GM12878 (cell line): ENCODE measurements around the gene HOXD9. TPM values are rescaled to one million over a fixed set of nuclear protein-coding genes. Genes with fewer than 3 reads are reported as not detected.

Source experiments
- CREB1 ChIP-seq: IDR thresholded peaks from 2 replicates; pipeline ENCODE4 v1.6.1; 2012; ENCODE audit warnings: low read depth, mild to moderate bottlenecking, inconsistent platforms
- EZH2 ChIP-seq: IDR thresholded peaks from 2 replicates; pipeline ENCODE4 v1.6.1; 2012; ENCODE audit warnings: low read depth, mild to moderate bottlenecking, control low read depth, inconsistent platforms, low read length, borderline replicate concordance; ENCODE audit not compliant: control insufficient read depth
- IKZF2 ChIP-seq, 2 experiments: fragments of 450-650 bp; IDR thresholded peaks; 2 replicates each; pipeline ENCODE4 v1.6.1; 2017; ENCODE audit warnings: mild to moderate bottlenecking in 2 of 2, moderate library complexity in 2 of 2
- MTA2 ChIP-seq: fragments of 450-650 bp; IDR thresholded peaks from 2 replicates; pipeline ENCODE4 v1.6.1; 2016; ENCODE audit warnings: low read depth, mild to moderate bottlenecking, moderate library complexity
- MTA3 ChIP-seq: IDR thresholded peaks from 2 replicates; pipeline ENCODE4 v1.6.1; 2012; ENCODE audit warnings: low read length, inconsistent platforms, borderline replicate concordance
- POLR2AphosphoS2 ChIP-seq: IDR thresholded peaks from 2 replicates; pipeline ENCODE4 v1.6.1; 2011; ENCODE audit warnings: low read depth, mild to moderate bottlenecking, low read length, improper control_type of control experiment, moderate library complexity
- YY1 ChIP-seq: IDR thresholded peaks from 2 replicates; pipeline ENCODE4 v1.6.1; 2011; ENCODE audit warnings: low read depth, mild to moderate bottlenecking, low read length
- polyA plus RNA-seq, 11 experiments: library from polyadenylated mRNA; depleted of rRNA in 4 of 11; unstranded in 6 of 11; stranded (reverse) in 5 of 11; fragments of >200 nt; fragmentation: Nextera tagmentation in 4 of 11; fragmentation: Illumina TruSeq in 1 of 11; extraction: Ambion mirVana in 4 of 11; extraction: Trizol in 1 of 11; gene quantifications; 1 replicate in 1 of 11; 2 replicates in 10 of 11; pipeline versions ENCODE4 v1.2.1 to v1.2.3, GENCODE V29; 2011 to 2016; ENCODE audit warnings: inconsistent platforms in 2 of 11, missing spikeins in 2 of 11, low read depth in 1 of 11
- total RNA-seq, 4 experiments: library from RNA; depleted of rRNA in 3 of 4; stranded (reverse); fragments of >200 nt in 3 of 4; fragmentation: Illumina TruSeq in 1 of 4; extraction: Trizol in 1 of 4; gene quantifications; 2 replicates each; pipeline versions ENCODE4 v1.2.1 to v1.2.3, GENCODE V29; 2013 to 2021
- TF ChIP-seq, protein P1 (sequence below): fragments of 450-650 bp; formaldehyde crosslinking; IDR thresholded peaks from 2 replicates; pipeline ENCODE4 v1.4.0; 2020; ENCODE audit warnings: mild to moderate bottlenecking, moderate library complexity
- TF ChIP-seq, protein P2 (sequence below): fragments of 150-350 bp; IDR thresholded peaks from 2 replicates; pipeline ENCODE4 v1.6.1; 2016; ENCODE audit warnings: low read depth, low read length
- TF ChIP-seq, protein P3 (sequence below): fragments of 150-350 bp; IDR thresholded peaks from 2 replicates; pipeline ENCODE4 v1.6.1; 2014; ENCODE audit warnings: mild to moderate bottlenecking, low read depth, low read length
- TF ChIP-seq, protein P4 (sequence below): fragments of 450-650 bp; formaldehyde crosslinking; IDR thresholded peaks from 2 replicates; pipeline ENCODE4 v1.5.0; 2022; ENCODE audit warnings: mild to moderate bottlenecking, missing genetic modification characterization

Gene HOXD9
- total and polyA plus RNA-seq, 10 of the 15 experiments (the other 5 are each of a cell fraction or from before 2014, with no cell fraction given) = not detected

DNA sequence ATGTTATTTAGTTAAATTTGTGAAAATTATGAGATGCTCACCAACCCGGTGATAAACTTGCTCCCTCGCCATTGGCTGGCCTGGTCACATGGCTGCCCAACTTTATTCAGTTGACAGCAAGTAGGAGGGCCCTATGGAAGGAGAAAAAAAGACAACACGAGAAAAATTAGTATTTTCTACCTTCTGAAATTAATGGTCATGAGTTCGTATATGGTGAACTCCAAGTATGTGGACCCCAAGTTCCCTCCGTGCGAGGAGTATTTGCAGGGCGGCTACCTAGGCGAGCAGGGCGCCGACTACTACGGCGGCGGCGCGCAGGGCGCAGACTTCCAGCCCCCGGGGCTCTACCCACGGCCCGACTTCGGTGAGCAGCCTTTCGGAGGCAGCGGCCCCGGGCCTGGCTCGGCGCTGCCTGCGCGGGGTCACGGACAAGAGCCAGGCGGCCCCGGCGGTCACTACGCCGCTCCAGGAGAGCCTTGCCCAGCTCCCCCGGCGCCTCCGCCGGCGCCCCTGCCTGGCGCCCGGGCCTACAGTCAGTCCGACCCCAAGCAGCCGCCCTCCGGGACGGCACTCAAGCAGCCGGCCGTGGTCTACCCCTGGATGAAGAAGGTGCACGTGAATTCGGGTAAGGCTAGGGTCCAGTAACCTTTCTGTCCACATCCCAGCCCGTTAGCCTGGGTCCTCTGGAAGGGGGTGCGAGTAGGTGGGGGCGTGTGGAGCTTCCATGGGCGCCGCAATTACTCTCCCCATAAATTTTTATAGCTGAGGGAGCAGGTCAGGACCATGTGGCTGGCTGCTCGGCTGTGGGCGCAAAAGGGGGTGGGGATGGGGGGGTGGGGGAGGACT lies 29.1 kb downstream of the HOXD9 start, which contains the start of gene HOXD4 (continued):
- TF ChIP-seq, protein P1, sequence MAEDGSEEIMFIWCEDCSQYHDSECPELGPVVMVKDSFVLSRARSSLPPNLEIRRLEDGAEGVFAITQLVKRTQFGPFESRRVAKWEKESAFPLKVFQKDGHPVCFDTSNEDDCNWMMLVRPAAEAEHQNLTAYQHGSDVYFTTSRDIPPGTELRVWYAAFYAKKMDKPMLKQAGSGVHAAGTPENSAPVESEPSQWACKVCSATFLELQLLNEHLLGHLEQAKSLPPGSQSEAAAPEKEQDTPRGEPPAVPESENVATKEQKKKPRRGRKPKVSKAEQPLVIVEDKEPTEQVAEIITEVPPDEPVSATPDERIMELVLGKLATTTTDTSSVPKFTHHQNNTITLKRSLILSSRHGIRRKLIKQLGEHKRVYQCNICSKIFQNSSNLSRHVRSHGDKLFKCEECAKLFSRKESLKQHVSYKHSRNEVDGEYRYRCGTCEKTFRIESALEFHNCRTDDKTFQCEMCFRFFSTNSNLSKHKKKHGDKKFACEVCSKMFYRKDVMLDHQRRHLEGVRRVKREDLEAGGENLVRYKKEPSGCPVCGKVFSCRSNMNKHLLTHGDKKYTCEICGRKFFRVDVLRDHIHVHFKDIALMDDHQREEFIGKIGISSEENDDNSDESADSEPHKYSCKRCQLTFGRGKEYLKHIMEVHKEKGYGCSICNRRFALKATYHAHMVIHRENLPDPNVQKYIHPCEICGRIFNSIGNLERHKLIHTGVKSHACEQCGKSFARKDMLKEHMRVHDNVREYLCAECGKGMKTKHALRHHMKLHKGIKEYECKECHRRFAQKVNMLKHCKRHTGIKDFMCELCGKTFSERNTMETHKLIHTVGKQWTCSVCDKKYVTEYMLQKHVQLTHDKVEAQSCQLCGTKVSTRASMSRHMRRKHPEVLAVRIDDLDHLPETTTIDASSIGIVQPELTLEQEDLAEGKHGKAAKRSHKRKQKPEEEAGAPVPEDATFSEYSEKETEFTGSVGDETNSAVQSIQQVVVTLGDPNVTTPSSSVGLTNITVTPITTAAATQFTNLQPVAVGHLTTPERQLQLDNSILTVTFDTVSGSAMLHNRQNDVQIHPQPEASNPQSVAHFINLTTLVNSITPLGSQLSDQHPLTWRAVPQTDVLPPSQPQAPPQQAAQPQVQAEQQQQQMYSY = no peak
- TF ChIP-seq, protein P2, sequence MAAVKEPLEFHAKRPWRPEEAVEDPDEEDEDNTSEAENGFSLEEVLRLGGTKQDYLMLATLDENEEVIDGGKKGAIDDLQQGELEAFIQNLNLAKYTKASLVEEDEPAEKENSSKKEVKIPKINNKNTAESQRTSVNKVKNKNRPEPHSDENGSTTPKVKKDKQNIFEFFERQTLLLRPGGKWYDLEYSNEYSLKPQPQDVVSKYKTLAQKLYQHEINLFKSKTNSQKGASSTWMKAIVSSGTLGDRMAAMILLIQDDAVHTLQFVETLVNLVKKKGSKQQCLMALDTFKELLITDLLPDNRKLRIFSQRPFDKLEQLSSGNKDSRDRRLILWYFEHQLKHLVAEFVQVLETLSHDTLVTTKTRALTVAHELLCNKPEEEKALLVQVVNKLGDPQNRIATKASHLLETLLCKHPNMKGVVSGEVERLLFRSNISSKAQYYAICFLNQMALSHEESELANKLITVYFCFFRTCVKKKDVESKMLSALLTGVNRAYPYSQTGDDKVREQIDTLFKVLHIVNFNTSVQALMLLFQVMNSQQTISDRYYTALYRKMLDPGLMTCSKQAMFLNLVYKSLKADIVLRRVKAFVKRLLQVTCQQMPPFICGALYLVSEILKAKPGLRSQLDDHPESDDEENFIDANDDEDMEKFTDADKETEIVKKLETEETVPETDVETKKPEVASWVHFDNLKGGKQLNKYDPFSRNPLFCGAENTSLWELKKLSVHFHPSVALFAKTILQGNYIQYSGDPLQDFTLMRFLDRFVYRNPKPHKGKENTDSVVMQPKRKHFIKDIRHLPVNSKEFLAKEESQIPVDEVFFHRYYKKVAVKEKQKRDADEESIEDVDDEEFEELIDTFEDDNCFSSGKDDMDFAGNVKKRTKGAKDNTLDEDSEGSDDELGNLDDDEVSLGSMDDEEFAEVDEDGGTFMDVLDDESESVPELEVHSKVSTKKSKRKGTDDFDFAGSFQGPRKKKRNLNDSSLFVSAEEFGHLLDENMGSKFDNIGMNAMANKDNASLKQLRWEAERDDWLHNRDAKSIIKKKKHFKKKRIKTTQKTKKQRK = no peak
- no peak for TF ChIP-seq MTA2
- no peak for TF ChIP-seq IKZF2 (IDR thresholded peaks at IDR 0.05)
- TF ChIP-seq, protein P3, sequence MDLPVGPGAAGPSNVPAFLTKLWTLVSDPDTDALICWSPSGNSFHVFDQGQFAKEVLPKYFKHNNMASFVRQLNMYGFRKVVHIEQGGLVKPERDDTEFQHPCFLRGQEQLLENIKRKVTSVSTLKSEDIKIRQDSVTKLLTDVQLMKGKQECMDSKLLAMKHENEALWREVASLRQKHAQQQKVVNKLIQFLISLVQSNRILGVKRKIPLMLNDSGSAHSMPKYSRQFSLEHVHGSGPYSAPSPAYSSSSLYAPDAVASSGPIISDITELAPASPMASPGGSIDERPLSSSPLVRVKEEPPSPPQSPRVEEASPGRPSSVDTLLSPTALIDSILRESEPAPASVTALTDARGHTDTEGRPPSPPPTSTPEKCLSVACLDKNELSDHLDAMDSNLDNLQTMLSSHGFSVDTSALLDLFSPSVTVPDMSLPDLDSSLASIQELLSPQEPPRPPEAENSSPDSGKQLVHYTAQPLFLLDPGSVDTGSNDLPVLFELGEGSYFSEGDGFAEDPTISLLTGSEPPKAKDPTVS = no peak
- TF ChIP-seq CREB1 = no peak
- TF ChIP-seq YY1 = no peak
- no peak for TF ChIP-seq MTA3
- TF ChIP-seq, protein P4, sequence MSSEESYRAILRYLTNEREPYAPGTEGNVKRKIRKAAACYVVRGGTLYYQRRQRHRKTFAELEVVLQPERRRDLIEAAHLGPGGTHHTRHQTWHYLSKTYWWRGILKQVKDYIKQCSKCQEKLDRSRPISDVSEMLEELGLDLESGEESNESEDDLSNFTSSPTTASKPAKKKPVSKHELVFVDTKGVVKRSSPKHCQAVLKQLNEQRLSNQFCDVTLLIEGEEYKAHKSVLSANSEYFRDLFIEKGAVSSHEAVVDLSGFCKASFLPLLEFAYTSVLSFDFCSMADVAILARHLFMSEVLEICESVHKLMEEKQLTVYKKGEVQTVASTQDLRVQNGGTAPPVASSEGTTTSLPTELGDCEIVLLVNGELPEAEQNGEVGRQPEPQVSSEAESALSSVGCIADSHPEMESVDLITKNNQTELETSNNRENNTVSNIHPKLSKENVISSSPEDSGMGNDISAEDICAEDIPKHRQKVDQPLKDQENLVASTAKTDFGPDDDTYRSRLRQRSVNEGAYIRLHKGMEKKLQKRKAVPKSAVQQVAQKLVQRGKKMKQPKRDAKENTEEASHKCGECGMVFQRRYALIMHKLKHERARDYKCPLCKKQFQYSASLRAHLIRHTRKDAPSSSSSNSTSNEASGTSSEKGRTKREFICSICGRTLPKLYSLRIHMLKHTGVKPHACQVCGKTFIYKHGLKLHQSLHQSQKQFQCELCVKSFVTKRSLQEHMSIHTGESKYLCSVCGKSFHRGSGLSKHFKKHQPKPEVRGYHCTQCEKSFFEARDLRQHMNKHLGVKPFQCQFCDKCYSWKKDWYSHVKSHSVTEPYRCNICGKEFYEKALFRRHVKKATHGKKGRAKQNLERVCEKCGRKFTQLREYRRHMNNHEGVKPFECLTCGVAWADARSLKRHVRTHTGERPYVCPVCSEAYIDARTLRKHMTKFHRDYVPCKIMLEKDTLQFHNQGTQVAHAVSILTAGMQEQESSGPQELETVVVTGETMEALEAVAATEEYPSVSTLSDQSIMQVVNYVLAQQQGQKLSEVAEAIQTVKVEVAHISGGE (CRISPR knock-in tag) = no peak
- no peak for TF ChIP-seq EZH2
- TF ChIP-seq POLR2AphosphoS2 = no peak
